ENCODE results near the gene TRAPPC2. TPM values are rescaled to one million over a fixed set of nuclear protein-coding genes. Genes with fewer than 3 reads are reported as not detected.
A peak's percentile ranks its signal among the peaks of the same experiment; 100 is the strongest.

TRAPPC2 gene
- polyA plus RNA-seq, 1 experiment: 11.1 TPM

DNA sequence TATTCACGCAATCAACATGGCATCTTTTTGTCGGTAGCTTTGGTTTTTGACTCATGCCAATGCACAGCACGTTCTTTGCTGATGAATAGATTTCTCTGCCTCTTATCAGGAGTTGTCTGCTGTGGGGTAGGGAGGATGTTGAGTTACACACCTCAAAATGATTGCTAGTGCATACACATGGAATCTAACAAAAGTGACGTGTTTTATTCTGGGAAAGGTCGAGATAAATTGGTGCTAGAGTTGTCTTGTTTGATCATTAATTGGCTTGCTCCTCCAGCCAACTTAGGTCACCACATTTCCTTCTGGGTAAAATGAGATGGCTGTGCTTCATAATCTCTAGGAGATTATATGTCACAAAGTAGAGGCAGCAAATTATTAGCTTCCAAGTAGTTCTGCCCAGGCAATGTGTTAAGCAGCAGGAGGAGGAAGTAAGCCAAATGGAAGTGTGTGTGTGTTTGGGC is 41.6 kb downstream of the TRAPPC2 start:
- no peaks in the 10 kb centered on the region for H3K27me3 ChIP-seq (ENCODE audit: control insufficient read depth, insufficient read depth, low read length)
- no peaks in the 10 kb centered on the region for H3K9me3 ChIP-seq (ENCODE audit: control insufficient read depth, insufficient read depth, low read length)
- H3K4me3 ChIP-seq (ENCODE audit: low read depth, low read length): no peak overlapping the region
- ChIA-PET POLR2A (no interaction called here), CTCF (no interaction called here)
- TF ChIP-seq, protein P1, sequence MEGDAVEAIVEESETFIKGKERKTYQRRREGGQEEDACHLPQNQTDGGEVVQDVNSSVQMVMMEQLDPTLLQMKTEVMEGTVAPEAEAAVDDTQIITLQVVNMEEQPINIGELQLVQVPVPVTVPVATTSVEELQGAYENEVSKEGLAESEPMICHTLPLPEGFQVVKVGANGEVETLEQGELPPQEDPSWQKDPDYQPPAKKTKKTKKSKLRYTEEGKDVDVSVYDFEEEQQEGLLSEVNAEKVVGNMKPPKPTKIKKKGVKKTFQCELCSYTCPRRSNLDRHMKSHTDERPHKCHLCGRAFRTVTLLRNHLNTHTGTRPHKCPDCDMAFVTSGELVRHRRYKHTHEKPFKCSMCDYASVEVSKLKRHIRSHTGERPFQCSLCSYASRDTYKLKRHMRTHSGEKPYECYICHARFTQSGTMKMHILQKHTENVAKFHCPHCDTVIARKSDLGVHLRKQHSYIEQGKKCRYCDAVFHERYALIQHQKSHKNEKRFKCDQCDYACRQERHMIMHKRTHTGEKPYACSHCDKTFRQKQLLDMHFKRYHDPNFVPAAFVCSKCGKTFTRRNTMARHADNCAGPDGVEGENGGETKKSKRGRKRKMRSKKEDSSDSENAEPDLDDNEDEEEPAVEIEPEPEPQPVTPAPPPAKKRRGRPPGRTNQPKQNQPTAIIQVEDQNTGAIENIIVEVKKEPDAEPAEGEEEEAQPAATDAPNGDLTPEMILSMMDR (IDR thresholded peaks at IDR 0.05; ENCODE audit: low read depth, low read length): no peak
- H3K27ac ChIP-seq (ENCODE audit: low read depth, low read length): no peak overlapping the region
- DNase-seq (ENCODE audit: low read depth, low spot score): no peak

DNA sequence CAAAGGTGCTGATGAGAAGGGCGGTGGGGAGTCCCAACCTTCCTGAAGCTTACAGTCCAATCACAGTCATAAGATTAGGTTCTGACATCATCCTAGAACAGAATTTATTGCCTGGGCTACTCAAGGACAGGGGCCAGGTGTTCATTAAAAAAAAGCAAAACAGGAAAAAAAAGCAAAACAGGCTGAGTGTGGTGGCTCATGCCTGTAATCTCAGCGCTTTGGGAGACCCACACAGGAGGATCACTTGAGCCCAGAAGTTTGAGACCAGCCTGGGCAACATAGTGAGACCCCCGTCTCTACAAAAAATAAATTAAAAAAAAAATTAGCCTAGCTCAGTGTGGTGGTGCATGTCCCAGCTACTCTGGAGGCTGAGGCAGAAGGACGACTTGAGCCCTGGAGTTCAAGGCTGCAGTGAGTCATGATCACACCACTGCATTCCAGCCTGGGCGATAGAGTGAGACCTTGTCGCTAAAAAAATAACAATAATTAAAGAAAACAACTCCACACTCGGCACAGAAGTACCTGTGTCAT is 42.5 kb downstream of the TRAPPC2 start:
- no peaks in the 10 kb centered on the region for H3K9me3 ChIP-seq (ENCODE audit: control insufficient read depth, insufficient read depth, low read length)
- TF ChIP-seq, protein P1 (IDR thresholded peaks at IDR 0.05; ENCODE audit: low read depth, low read length): no peak
- ChIA-PET POLR2A (no interaction called here), CTCF (interaction anchor here (0.9 kb wide), 1 partner anchor 17 kb away, joined by 3 read pairs; no protein-coding TSS in a partner anchor)
- H3K4me3 ChIP-seq (ENCODE audit: low read depth, low read length): no peak overlapping the region
- no peaks in the 10 kb centered on the region for H3K27me3 ChIP-seq (ENCODE audit: control insufficient read depth, insufficient read depth, low read length)
- H3K27ac ChIP-seq (ENCODE audit: low read depth, low read length): no peak overlapping the region
- DNase-seq (ENCODE audit: low read depth, low spot score): no peak

DNA sequence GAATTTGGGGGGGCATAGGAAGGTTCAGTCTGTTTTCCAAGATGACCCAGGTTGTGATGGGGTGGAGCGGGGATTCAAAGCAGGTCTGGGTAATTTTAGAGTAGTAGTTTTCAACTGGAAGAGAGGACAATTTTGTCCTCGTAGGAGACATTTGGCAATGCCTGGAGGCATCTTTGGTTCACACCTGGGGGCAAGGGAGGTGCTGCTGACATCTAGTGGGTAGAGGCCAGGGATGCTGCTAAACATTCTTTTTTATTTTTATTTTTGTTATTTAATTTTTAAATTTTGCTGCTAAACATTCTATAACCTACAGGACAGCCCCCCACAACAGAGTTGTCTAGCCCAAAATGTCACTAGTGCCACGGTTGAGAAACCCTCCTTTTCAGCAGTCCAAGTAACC is 43.6 kb downstream of the TRAPPC2 start:
- no peaks in the 10 kb centered on the region for H3K27me3 ChIP-seq (ENCODE audit: control insufficient read depth, insufficient read depth, low read length)
- ChIA-PET POLR2A (no interaction called here), CTCF (interaction anchor here (0.7 to 1.1 kb wide), 3 partner anchors 8 to 45 kb away, joined by 3 to 4 read pairs (median 3); no protein-coding TSS in a partner anchor)
- H3K27ac ChIP-seq (ENCODE audit: low read depth, low read length): no peak overlapping the region
- no peak for DNase-seq (ENCODE audit: low read depth, low spot score)
- H3K4me3 ChIP-seq (ENCODE audit: low read depth, low read length): peak overlapping the region; percentile 75
- H3K9me3 ChIP-seq (ENCODE audit: control insufficient read depth, insufficient read depth, low read length): no peaks in the 10 kb centered on the region
- TF ChIP-seq, protein P1 (IDR thresholded peaks at IDR 0.05; ENCODE audit: low read depth, low read length): peak; percentile 11; the same call in 1 of the 2 replicates

DNA sequence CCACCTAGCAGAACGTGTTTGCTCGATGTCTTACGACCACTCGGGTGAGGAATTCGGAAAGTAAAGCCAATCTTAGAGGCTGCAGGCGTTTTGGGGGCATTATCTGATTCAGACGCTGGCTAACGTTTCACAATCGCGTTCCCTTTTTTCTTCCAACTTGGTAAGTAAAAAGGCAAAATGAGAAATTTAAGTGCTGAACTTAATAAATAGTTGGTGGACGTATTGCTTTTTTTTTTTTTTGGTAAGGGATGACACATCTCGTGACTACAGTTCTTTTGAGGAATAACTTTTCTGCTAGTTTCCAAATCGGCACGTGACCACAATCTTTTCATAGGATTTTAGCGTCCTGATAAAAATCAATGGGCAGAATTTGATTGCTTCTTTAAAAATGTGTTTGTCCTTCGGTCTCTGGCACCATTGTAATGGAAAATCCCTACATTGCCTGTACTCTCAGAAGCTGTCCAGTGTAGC is 44.6 kb downstream of the TRAPPC2 start:
- H3K9me3 ChIP-seq (ENCODE audit: control insufficient read depth, insufficient read depth, low read length): no peaks in the 10 kb centered on the region
- ChIA-PET CTCF (interaction anchor here (0.8 kb wide), 1 partner anchor 9 kb away, joined by 3 read pairs; no protein-coding TSS in a partner anchor), POLR2A (no interaction called here)
- DNase-seq (ENCODE audit: low read depth, low spot score): no peak
- TF ChIP-seq, protein P1 (IDR thresholded peaks at IDR 0.05; ENCODE audit: low read depth, low read length): no peak
- peak overlapping the region; percentile 89 for H3K27ac ChIP-seq (ENCODE audit: low read depth, low read length)
- no peaks in the 10 kb centered on the region for H3K27me3 ChIP-seq (ENCODE audit: control insufficient read depth, insufficient read depth, low read length)
- peak overlapping the region; percentile 75 for H3K4me3 ChIP-seq (ENCODE audit: low read depth, low read length)

DNA sequence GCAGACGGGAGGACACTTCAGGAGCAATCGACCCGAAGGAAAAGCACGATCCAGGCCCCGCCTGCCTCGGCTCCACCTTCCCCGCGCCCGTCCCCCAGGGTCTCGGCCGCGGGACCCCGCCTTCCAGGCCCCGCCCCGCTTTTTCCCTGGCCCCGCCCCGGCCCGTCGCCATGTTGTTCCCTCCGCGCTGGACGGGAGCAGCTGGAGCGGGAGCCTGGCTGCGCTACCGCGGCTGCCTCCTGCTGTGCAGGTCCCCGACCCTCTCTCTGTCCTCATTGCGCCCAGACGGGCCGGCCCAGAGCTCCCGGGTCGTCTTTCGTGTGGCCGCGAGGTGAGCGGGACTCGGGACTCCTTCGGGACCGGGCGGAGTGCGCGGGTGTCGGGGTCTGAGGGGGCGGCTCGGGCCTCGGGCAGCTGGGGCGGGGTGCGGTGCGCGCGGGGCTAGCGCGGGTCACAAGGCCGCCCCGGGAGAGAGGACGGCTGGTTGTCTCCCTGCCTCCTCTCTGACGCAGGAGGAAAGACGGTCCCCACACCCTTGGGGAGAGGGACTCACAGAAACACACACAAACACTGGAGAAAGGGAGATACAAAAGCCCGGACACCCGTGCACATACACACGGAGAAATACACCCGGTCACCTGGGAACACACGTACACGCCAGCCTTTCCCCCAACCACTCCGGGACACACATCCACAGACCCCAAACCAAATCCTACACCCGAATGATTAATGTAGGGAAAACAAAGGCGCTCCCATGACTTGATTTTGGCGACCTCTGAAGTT is 45.3 kb downstream of the TRAPPC2 start, which contains the start of gene RAB9A:
RAB9A (plus strand) TSS at position 171 of the 783 bp plus-strand sequence. CDS start 19,619 bp downstream, outside the sequence.
- peak; percentile 10 for DNase-seq (ENCODE audit: low read depth, low spot score)
- CTCF ChIA-PET: interaction anchor here (0.7 to 1.2 kb wide), 2 partner anchors 30 to 742 kb away, joined by 3 to 4 read pairs; no protein-coding TSS in a partner anchor
- TF ChIP-seq, protein P1 (IDR thresholded peaks at IDR 0.05; ENCODE audit: low read depth, low read length): 0 out of 2 replicates have a peak, but pooled peaks have one; percentile 2
- POLR2A ChIA-PET: interaction anchor here (1.0 to 1.3 kb wide), 2 partner anchors 20 to 46 kb away, joined by 3 to 5 read pairs; partner anchors contain the start of gene OFD1
- peak within 1 kb of the TSS; percentile 89 for H3K27ac ChIP-seq (ENCODE audit: low read depth, low read length)
- no peaks in the 10 kb centered on the region for H3K27me3 ChIP-seq (ENCODE audit: control insufficient read depth, insufficient read depth, low read length)
- H3K9me3 ChIP-seq (ENCODE audit: control insufficient read depth, insufficient read depth, low read length): no peaks in the 10 kb centered on the region
- H3K4me3 ChIP-seq (ENCODE audit: low read depth, low read length): peak within 1 kb of the TSS; percentile 75

Data from AG04450 (cell line).